KOPT-K1 (cell line): ENCODE measurements around the gene POFUT2.

ENCODE experiments used
- H3K27ac ChIP-seq: fragments of 200-600 bp; sonication (generic); 2 replicates; pipeline ENCODE4 v1.5.1; 2016; ENCODE audit warnings: antibody characterized with exemption, mild to moderate bottlenecking, low read depth, low read length; ENCODE audit not compliant: poor library complexity, severe bottlenecking
- H3K36me3 ChIP-seq: fragments of 200-600 bp; sonication (generic); 2 replicates; pipeline ENCODE4 v1.5.1; 2017; ENCODE audit warnings: antibody characterized with exemption, mild to moderate bottlenecking, low read length, moderate library complexity; ENCODE audit not compliant: insufficient read depth
- H3K9me3 ChIP-seq: fragments of 200-600 bp; sonication (generic); 2 replicates; pipeline ENCODE4 v1.5.1; 2017; ENCODE audit warnings: antibody characterized with exemption, low read length, mild to moderate bottlenecking; ENCODE audit not compliant: insufficient read depth, poor library complexity, severe bottlenecking

The POFUT2 gene

DNA sequence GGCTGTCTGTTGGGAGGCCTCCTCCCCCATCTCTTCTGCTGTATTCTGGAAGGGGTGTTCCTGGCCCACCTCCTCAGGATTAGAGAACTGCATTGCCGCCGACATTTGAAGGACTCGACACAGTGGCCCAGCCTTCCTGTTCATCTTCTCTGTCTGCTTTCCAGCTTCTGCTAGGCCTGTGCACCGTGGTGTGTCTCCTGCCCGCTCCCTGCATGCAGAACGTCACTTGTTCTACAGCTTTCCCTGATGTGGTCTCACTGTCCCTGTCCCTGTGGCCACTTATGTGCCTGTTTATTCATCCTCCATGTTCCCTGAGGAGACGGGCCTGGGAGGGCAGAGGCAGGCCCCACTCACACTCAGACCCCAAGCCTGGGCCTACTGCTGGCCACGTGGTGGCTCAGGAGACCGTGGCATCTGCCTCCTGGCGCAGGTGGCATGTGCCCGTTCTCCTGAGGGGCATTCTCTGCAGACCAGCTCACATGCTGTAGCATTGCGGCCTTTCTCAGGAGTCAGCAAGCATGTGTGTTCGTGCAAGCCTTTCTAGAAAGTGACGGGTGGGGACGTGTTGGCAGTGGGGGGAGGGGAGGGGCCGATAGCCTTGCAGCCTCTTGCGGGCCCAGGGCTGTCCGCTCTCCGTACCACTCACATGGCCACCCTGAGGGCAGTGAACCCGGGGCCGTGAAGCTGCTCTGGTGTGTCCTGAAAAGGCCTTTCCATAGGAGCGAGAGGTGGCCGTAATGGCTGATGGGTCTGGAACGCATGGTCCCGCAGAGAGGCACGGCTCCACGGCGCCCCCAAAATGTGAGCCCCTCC, 35.9 kb downstream of the POFUT2 start:
- H3K36me3 ChIP-seq, result no peaks in the 10 kb centered on the region
- no peak overlapping the region for H3K27ac ChIP-seq
- no peaks in the 10 kb centered on the region for H3K9me3 ChIP-seq

DNA sequence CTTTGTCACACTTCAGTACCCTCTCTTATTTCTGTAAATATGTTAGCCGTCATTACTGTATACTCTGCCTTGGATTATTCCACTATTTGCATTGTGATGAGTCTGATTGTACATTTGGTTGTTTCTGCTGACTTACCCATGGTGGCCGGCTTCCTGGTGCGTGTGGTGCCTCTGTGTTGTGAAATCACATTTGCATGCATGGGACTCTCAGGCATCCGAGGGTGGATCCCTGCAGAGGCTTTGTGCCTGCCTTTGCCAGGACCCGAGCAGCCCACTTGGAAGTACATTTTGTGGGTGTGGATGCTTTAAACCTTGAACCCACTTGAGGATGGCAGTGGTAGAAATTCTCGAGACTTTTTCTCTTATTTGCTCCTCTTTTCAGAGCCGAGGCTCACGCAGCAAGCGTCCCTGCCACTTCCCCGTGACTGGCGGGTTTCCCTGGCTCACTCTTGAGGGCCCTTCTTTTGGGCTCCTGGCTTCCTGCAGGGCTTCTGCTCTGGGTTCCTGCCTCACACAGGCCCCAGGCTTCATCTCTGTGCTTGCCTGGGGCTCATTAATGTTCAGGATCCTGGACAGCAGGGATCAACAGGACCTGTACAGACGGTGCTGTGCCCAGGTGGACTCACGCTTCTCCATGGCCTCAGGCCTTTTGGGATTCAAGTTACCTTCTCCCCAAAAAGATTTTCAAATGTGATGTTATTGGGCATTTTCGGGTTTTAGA, 36.6 kb downstream of the POFUT2 start:
- Histone ChIP-seq H3K9me3 (no peaks in the 10 kb centered on the region), H3K27ac (no peak overlapping the region), H3K36me3 (no peaks in the 10 kb centered on the region)

DNA sequence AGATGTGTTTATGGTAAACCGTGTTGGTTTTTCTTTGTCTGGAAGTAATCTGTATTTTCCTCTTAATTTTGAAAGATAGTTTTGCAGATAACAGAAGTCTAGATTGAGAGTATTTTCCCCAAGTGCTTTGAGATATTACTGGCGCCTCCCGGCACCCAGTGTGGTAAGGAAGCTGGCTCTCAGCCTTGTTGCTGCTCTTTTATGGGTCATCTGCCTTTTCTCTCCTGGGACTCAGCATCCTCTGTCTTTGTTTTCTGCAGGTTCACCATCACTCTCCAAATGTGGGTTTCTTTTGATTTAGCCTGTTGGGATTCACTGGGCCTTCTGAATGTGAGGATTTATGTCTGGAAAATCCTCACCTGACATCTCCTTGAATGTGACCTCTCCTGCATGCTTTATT, 37.4 kb downstream of the POFUT2 start:
- no peaks in the 10 kb centered on the region for H3K36me3 ChIP-seq
- no peak overlapping the region for H3K27ac ChIP-seq
- H3K9me3 ChIP-seq, result no peaks in the 10 kb centered on the region

DNA sequence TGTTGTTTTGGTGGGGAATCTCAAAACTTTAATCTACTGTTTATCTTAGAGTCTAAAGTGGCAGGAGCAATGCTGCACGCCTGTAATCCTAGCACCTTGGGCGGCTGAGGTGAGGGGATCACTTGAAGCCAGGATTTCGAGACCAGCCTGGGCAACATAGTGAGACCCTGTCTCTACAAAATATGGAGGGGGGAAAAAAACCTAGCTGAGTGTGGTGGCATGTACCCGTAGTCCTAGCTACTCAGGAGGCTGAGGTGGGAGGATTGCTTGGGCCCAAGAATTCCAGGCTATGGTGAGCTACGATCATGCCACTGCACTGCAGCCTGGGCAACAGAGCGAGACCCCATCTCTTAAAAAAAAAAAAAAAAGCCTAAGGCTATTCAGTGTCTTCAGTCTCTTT, 38.1 kb downstream of the POFUT2 start:
- Histone ChIP-seq H3K36me3 (no peaks in the 10 kb centered on the region), H3K9me3 (no peaks in the 10 kb centered on the region), H3K27ac (no peak overlapping the region)

DNA sequence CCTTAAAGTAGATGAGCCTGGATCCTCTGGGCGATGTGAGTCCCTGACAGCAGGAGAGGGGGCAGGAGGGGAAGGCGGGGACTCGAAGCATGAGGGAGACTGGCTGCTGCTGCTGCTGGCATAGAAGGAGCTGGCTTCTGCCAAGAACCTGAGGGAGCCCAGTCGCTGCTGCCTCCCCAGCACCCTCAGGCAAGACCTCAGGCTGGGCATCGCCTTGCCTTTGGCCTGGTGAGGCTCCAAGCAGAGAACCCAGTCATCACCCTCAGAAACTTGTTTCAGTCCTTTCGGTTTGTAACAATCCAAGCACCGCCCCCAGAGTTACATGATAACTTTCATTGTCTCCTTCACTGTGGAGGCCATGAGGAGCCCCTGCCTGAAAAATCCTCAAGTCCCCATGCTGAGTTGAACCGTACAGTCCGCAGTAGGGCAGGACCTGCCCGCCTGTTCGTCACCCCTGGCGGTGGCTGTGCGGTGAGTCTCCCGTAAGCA, 38.8 kb downstream of the POFUT2 start:
- no peak overlapping the region for H3K27ac ChIP-seq
- H3K9me3 ChIP-seq, result peaks cover 2% of the 10 kb centered on the region
- no peaks in the 10 kb centered on the region for H3K36me3 ChIP-seq

DNA sequence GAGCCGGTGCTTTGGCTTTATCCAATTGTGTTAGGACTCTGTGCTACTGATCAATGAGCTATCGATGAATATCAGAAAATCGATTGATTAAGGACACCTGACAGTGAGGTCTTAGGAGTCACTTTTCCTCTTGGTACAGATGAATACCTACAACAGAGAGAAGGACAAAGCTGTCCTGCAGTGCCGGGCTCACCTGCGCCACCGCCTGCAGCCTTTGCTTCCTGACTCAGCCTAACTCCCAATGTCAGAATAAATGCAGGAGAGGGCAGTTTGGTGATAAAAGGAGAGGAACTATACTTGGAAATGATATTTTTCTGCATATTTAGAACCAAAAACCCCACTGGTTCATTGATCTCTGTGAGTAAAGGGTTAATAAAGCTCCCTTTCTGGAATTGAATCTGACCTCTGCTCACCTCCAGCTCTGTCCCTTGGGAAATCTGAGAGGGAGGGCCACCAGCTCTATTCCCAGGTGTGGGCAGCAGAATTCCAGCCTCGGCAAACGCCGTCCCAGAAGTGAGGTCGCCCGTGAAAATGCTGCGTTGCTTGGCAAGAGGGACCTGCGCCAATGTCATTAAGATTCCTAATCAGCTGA, 39.3 kb downstream of the POFUT2 start:
- Histone ChIP-seq H3K27ac (no peak overlapping the region), H3K9me3 (peaks cover 8% of the 10 kb centered on the region), H3K36me3 (no peaks in the 10 kb centered on the region)

DNA sequence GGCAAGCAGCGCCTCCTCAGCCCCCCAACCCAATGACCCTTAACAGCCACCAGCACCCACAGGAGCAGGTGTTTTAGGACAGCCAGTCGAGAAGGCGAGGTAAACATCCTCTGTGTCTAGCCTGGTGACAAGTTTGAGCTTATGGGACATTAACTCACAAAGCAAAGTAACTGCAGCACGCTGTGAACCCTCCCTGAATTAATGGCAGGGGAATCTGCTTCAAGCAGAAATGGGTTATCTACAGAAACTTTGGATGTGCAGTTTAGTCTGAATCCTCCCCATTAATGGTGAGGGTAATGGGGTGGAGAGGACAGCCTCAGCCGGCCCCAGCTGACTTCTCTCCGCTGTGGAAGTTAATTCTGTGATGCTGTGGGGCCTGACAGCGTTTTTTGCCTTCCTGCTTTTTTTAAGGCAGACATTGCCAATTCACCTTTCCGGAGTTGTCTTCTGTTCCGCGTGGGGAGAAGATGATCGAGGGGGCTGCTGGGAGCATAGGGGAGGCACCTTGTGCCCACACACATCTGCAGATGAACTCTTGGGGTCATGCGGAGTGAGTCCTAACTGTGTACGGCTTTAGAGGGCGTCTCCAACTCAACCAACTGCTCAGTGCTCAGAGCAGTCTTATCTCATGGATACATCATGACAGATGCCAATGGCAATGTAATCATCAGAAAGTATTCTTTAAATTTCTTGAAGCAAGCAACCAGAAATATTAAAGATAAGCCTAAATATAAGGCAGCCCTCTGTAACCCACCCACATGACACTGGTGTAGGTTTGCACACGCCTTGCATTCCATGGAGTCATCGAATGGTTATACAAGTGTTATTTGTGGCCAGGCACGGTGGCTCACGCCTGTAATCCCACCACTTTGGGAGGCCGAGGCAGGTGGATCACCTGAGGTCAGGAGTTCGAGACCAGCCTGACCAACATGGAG, 41.0 kb downstream of the POFUT2 start:
- no peaks in the 10 kb centered on the region for H3K36me3 ChIP-seq
- no peak overlapping the region for H3K27ac ChIP-seq
- peaks cover 11% of the 10 kb centered on the region for H3K9me3 ChIP-seq

DNA sequence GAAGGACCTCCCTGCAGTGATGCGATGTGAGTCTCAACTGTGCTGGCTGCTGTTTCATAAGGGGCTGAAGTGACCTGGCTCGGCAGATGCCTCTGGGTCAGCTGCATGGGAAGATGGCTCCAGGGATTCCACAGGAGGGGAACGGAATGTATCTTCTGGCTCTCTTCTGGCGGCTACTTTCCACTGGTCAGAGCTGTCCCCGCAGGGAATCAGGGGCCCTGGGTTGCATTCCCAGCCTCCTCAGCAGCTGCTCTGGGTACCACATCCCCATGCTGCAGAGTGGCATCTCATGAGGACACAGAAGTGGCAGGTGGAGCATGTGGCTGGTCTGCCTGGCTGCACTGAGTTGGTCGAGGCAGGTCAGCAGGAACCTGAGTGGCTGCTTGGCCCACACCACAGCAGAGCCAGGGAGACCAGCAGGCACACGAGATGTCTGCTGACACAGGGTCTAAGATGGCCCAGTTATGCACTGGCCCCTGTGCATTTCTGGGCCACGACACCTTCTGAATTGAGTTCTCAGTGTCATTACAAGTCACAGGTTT, 42.8 kb downstream of the POFUT2 start:
- H3K9me3 ChIP-seq, result peaks cover 11% of the 10 kb centered on the region
- H3K36me3 ChIP-seq, result no peaks in the 10 kb centered on the region
- H3K27ac ChIP-seq, result no peak overlapping the region

DNA sequence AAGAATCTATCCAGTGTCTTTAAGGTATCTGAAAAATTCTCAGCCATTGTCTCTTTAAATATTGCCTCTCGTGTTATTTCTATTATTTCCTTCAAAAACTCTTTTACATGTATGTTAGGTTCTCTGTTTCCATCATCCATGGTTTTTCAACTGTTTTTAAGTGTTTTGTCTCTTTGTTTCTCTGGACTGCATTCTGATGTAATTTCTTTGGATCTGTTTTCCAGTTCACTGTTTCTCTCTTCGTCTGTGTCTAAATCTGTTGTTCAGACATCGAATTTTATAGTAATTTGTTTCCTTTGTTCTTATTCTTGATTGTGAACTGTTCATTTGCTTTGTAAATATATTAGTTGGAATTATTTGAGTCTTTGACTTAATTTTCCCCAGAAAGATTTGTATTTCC, 44.1 kb downstream of the POFUT2 start:
- Histone ChIP-seq H3K9me3 (peaks cover 11% of the 10 kb centered on the region), H3K36me3 (no peaks in the 10 kb centered on the region)

DNA sequence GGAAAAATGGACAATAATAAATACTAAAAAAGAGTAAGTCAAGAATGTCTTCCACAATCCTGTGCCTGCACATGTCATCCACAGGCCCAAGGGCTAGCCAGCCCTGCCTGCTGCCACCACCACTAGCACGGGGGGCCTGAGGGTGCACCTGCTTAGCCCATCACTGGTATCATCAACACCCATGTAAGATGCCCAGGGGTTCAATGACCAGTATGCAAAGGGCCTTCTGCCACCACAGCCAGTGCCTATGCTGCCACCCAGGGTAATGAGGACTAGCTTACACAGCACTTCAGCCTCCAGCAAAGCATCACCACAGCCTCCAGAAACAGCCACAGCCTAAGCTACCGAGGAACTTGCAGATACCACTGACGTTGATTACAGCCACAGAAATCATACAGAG, 46.3 kb downstream of the POFUT2 start:
- Histone ChIP-seq H3K9me3 (peaks cover 11% of the 10 kb centered on the region), H3K27ac (no peak overlapping the region), H3K36me3 (no peaks in the 10 kb centered on the region)

More for the DNA sequence above, 44.1 kb downstream of the POFUT2 start:
- H3K27ac ChIP-seq, result no peak overlapping the region

DNA sequence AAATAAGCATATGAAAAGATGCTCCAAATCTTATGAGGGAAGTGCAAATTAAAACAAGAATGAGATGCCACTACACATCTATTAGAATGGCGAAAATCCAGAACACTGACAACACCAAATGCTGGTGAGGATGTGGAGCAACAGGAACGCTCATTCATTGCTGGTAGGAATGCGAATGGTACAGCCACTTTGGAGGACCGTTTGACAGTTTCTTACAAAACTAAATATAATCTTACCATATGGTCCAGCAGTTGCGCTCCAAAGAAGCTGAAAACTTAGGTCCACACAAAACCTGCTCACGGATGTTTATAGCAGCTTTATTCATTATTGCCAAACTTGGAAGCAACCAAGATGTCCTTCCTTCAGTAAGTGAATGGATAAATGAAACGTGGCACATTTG, 50.3 kb downstream of the POFUT2 start:
- Histone ChIP-seq H3K36me3 (no peaks in the 10 kb centered on the region), H3K9me3 (no peaks in the 10 kb centered on the region), H3K27ac (no peak overlapping the region)

DNA sequence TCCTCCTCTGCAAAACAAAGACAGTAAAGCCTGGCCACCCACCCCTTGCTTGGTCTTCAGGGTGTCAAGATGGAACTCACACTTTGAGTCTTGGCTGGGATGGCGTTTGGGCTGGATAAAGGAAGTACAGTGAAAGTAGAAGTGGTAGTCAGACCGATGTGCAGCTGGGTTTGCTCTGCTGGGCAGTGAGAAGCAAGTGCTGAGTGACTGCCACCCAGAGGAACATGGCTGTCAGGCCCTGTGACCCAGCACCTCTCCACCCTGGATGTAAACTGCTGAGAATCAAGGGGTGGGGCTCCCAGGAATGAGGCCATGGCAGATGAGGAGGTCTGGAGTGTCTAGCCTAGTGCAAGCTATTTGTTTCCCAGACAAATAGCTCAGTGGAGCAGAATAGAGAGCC, 51.2 kb downstream of the POFUT2 start:
- Histone ChIP-seq H3K27ac (no peak overlapping the region), H3K36me3 (no peaks in the 10 kb centered on the region), H3K9me3 (no peaks in the 10 kb centered on the region)

DNA sequence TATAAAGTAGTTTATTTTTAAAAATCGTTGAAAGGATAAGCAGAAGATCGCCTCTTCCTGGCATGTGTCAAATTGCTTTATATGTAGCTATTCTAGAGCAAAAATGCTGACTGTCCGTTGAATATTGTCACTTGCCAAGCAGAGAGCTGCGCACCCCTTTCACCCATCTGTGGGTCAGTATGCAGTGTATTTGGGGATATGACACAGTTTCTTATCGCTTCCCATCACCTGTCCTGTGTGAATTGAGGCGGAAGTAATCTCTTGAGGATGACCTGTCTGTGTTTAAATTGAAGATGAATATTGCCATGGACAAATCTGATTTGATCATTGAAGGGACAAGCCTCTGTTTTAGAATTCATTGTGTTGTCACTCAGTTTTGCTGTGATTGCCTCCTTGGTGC, 52.2 kb downstream of the POFUT2 start:
- Histone ChIP-seq H3K27ac (no peak overlapping the region), H3K36me3 (no peaks in the 10 kb centered on the region), H3K9me3 (no peaks in the 10 kb centered on the region)

DNA sequence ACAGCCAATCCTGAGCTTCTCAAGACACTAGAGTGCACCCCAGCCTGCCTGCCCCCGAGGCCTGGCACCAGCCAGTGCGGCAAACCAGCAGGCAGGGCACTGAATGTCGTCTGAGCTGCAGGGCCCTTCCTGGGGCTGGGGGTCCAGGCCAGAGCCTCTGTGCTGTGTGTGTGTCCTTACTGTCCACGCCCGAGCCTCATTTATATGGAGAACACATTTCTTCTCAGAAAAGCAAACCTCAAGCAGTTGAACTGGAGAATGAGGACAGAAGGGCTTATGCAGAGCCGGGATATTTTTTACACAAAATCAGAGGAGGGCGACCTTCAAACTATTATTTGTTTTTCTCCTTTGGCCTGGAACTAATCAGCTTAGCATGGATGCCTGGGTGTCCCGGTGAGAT, 52.7 kb downstream of the POFUT2 start:
- no peaks in the 10 kb centered on the region for H3K36me3 ChIP-seq
- H3K27ac ChIP-seq, result no peak overlapping the region
- no peaks in the 10 kb centered on the region for H3K9me3 ChIP-seq
